SK-N-MC (cell line): ENCODE data around the gene SGTA.

ENCODE experiments used
- DNase-seq: peaks from one replicate; pipeline ENCODE4 v3.0.0-alpha.2; 2011; ENCODE audit warnings: low read depth, low spot score
- H3K27ac ChIP-seq: fragments of 200-600 bp; sonication (generic); 2 replicates; pipeline ENCODE4 v1.5.1; 2016; ENCODE audit warnings: mixed run types
- H3K36me3 ChIP-seq: fragments of 200-600 bp; sonication (generic); 2 replicates; pipeline ENCODE4 v1.6.1; 2017; ENCODE audit warnings: antibody characterized with exemption, low read length, mixed read lengths; ENCODE audit not compliant: insufficient read depth
- H3K4me3 ChIP-seq: fragments of 200-600 bp; sonication (generic); 2 replicates; pipeline ENCODE4 v1.5.1; 2016
- H3K9ac ChIP-seq: fragments of 200-600 bp; sonication (generic); 2 replicates; pipeline ENCODE4 v1.8.0; 2017; ENCODE audit warnings: mixed run types, mixed read lengths; ENCODE audit not compliant: insufficient read length
- H3K9me3 ChIP-seq: fragments of 200-600 bp; sonication (generic); 2 replicates; pipeline ENCODE4 v1.6.1; 2017; ENCODE audit warnings: low read depth, mild to moderate bottlenecking, antibody characterized with exemption, low read length, moderate library complexity, mixed read lengths
- EZH2 ChIP-seq: fragments of 200-600 bp; sonication (generic); IDR thresholded peaks from one replicate; pipeline ENCODE4 v1.6.1; 2017; ENCODE audit warnings: antibody characterized with exemption
- FOXP2 ChIP-seq: optimal IDR thresholded peaks from 2 replicates; pipeline ENCODE3; 2011; ENCODE audit warnings: mild to moderate bottlenecking, moderate library complexity; ENCODE audit not compliant: insufficient read depth; ENCODE audit errors: extremely low read length, control extremely low read depth
- POLR2AphosphoS5 ChIP-seq: IDR thresholded peaks from 2 replicates; pipeline ENCODE4 v1.6.1; 2012; ENCODE audit warnings: mild to moderate bottlenecking, low read depth, low read length, borderline replicate concordance

Gene SGTA

DNA sequence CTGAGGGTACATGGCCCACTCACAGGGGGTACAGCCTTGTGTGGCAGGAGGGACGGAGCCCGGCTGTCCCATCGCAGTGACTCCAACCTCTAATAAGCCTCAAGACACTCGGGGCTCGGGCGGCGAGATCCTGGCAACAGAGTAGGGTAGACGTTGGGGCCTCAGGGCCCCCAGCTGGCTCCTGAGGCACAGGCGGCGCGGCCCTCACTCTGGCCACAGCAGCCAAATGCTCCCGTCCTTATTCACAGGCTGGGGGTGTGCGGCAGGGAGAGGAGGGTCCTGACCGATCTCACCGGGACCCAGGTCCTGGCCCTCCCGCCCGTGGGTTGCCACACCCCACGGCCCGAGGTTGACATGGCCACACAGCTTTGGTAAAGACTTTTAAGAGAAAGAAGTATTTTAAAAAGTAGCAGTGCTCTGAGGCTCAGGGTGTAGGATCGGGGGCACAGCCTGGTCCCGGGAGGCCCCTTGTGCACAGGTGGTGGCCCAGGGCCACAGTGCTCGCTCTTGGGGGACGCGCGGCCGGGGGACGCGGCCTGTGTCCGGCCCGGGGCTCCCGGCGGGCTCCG lies 50.8 kb downstream of the SGTA start:
- H3K9ac ChIP-seq: no peak overlapping the region
- H3K4me3 ChIP-seq: no peak overlapping the region
- H3K27ac ChIP-seq: no peak overlapping the region
- peaks cover 8% of the 10 kb centered on the region; the same call in 1 of the 2 replicates for H3K36me3 ChIP-seq
- TF ChIP-seq POLR2AphosphoS5: no peak
- TF ChIP-seq EZH2: no peak
- no peak for TF ChIP-seq FOXP2
- H3K9me3 ChIP-seq: no peaks in the 10 kb centered on the region
- DNase-seq: no peak

DNA sequence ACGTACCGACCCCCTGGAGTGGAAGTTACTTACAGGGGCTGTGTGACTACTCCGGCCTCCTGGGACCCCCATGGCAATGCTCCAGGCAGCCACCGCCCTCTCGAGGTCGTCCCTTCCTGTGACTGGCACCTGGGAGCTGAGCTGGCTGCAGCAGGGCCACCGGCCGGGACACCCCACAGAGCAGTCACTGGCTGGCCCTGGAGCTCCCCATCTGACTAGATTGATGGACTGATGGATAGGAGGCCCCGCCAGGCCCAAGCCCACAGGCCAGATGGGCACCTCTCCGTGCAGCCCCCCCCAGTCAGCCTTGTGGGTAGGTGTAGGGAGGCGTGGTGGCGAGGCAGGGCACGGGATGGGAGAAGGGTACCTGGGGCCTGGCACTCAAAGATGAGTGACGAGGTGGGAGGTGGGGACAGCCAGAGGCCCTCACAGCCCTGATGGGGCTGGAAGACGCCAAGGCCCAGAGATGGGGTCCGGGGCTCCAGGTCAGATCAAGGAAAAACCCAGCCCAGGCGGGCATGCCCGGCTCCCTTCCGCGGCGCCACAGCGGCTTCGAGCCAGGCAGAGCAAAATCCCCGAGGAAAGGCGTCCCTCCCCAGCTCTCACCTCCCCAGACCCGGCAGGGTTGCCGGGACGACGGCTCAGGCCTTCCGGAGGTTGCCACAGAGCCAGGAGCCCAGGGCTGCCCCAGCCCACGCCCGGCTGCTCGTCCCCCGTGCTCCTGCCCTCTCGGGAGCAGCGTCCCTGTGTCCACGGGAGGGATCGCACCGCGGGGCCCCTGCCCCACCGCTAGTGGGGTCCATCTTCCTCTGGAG lies 51.7 kb downstream of the SGTA start:
- DNase-seq: no peak
- no peak overlapping the region for H3K4me3 ChIP-seq
- TF ChIP-seq POLR2AphosphoS5 (no peak), FOXP2 (no peak), EZH2 (no peak)
- H3K9ac ChIP-seq: no peak overlapping the region
- H3K9me3 ChIP-seq: no peaks in the 10 kb centered on the region
- peaks cover 2% of the 10 kb centered on the region; the same call in 1 of the 2 replicates for H3K36me3 ChIP-seq
- H3K27ac ChIP-seq: no peak overlapping the region

GRCh38 chr19:2729943-2730818 lies 52.9 kb downstream of the SGTA start:
- H3K27ac ChIP-seq: no peak overlapping the region
- no peak for TF ChIP-seq FOXP2

GRCh38 chr19:2728783-2729387 lies 54.2 kb downstream of the SGTA start:
- H3K36me3 ChIP-seq: no peaks in the 10 kb centered on the region
- H3K9ac ChIP-seq: no peak overlapping the region
- no peaks in the 10 kb centered on the region for H3K9me3 ChIP-seq
- TF ChIP-seq FOXP2 (no peak), POLR2AphosphoS5 (no peak), EZH2 (no peak)
- H3K27ac ChIP-seq: no peak overlapping the region
- DNase-seq: no peak
- H3K4me3 ChIP-seq: no peak overlapping the region

More at GRCh38 chr19:2729943-2730818, 52.9 kb downstream of the SGTA start:
- Histone ChIP-seq H3K36me3 (no peaks in the 10 kb centered on the region), H3K4me3 (no peak overlapping the region), H3K9me3 (no peaks in the 10 kb centered on the region), H3K9ac (no peak overlapping the region)
- DNase-seq: no peak

DNA sequence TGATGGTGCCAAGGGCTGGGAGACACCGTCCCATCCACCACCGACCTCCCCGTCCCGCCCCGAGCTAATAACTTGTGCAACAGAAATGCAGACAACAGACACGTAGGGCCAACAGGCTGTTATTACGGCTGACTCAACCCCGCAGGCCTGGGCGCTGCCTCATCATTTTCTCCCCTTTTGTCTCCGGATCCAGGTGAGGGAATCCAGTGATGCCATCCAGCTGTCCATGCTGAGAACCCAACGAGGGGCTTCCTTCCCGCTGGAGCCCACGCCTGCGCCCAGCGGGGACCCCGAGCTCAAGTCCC lies 55.5 kb downstream of the SGTA start:
- no peak for DNase-seq
- Histone ChIP-seq H3K36me3 (no peaks in the 10 kb centered on the region), H3K9ac (no peak overlapping the region), H3K4me3 (no peak overlapping the region), H3K9me3 (no peaks in the 10 kb centered on the region), H3K27ac (no peak overlapping the region)
- no peak for TF ChIP-seq POLR2AphosphoS5

DNA sequence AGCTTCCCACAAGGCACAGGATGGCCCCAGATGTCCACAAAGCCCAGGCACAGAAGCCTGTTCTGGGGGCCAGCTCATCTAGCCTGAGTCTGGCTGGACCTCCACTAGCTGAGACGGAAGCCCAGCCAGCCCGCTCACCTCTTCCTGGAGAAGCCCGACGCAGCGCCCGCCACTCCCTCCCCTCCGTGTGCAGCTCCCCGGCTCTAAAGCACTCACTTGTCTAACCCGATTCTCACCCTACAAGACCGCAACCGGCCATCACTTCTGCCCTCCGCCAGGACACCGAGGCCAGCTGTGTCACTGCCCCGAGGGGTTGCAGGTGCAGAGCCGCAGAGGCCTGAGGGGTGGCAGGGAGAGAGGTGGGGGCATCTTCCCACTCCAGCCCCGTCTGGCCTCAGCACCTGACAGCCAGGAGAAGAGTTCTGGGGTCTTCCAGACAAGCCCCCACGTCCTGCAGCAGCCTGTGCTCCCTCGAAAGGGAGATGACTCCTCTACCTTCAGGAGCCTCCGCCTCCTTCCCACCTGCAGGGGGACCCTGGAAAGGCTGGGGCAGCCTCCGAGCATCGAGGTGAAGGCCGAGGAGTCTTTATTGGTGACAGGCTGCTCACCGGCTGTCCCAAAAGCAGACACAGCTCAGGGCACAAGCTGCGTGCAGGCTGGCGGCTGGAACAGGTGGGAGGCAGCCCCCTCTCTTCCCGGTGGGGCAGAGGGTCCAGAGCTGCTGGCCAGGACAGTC lies 56.0 kb downstream of the SGTA start:
- TF ChIP-seq EZH2: no peak
- no peak for TF ChIP-seq FOXP2
- TF ChIP-seq POLR2AphosphoS5: no peak
- H3K9ac ChIP-seq: no peak overlapping the region
- DNase-seq: no peak
- no peaks in the 10 kb centered on the region for H3K9me3 ChIP-seq
- no peak overlapping the region for H3K27ac ChIP-seq
- H3K4me3 ChIP-seq: no peak overlapping the region
- H3K36me3 ChIP-seq: no peaks in the 10 kb centered on the region

DNA sequence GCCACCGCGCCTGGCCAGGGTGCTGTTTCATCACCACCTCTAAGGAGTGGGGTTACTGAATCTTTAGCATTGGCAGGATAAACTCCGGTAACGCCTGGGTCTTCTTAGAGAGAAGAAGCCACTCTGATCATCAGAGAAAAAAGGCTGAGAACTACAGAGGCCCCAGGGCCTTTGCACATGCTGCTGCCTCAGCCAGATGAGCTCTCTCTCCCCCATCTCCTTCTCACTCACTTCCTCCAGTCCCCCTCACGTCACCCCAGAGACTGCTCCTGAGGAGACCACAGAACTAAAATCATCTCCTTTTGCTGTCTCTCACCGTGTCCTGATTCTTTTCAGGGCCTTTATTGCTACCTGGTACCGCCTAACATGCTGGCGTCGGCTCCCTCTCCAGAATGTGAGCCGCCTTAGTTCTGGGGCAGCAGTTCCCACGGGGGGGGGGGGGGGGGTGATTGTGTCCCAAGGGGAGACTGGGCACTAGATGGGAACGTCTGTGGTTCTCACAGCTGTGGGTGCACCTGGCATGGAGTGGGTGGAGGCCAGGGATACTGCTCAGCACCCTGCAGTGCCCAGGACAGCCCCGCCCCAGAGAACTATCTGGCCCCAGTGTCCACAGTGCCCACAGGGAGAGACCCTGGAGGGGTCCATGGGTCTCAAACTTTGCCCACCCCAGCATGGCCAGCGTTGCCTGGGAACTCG lies 56.8 kb downstream of the SGTA start:
- Histone ChIP-seq H3K9ac (no peak overlapping the region), H3K27ac (no peak overlapping the region)

More for the DNA sequence above, 56.8 kb downstream of the SGTA start:
- TF ChIP-seq POLR2AphosphoS5 (no peak), EZH2 (no peak), FOXP2 (no peak)
- H3K9me3 ChIP-seq: no peaks in the 10 kb centered on the region
- no peaks in the 10 kb centered on the region for H3K36me3 ChIP-seq
- H3K4me3 ChIP-seq: no peak overlapping the region
- DNase-seq: no peak
